ENCODE results near the gene PEAK1. TPM values are rescaled to one million over a fixed set of nuclear protein-coding genes. Genes with fewer than 3 reads are reported as not detected.

The PEAK1 gene
- total RNA-seq, 4 donors from 2014 or later = 78.3 to 112 (median 95.2) TPM

- Histone ChIP-seq H3K4me3 (no peak overlapping the region), H3K27ac (no peak overlapping the region)
- WGBS, 2 donors = 96 to 98% methylated on average over 2 of the region's 2 CpGs
Observed at GRCh38 chr15:77139312-77139711, 280.6 kb downstream of the PEAK1 start.

GRCh38 chr15:77138167-77138522, 281.8 kb downstream of the PEAK1 start:
- Histone ChIP-seq H3K27ac (no peak overlapping the region), H3K27me3 (no peaks in the 10 kb centered on the region), H3K36me3 (peaks cover 0 to 74% (median 0%) of the 10 kb centered on the region in 3 donors), H3K4me3 (no peak overlapping the region), H3K9me3 (peaks cover 0 to 23% (median 10%) of the 10 kb centered on the region in 4 donors), H3K4me1 (no peaks in the 10 kb centered on the region)
- 96 to 100% methylated on average over 2 of the region's 2 CpGs for WGBS, 2 donors
- TF ChIP-seq EP300 (IDR thresholded peaks at IDR 0.05) (no peak), POLR2A (IDR thresholded peaks at IDR 0.05) (no peak), CTCF (IDR thresholded peaks at IDR 0.05) (no peak)
- no peak for DNase-seq (ENCODE audit: low spot score in 2 of 2)

More at GRCh38 chr15:77139312-77139711, 280.6 kb downstream of the PEAK1 start:
- H3K36me3 ChIP-seq = peaks cover 0 to 77% (median 0%) of the 10 kb centered on the region in 3 donors
- no peak for TF ChIP-seq EP300 (IDR thresholded peaks at IDR 0.05)
- no peak for TF ChIP-seq POLR2A (IDR thresholded peaks at IDR 0.05)
- TF ChIP-seq CTCF (IDR thresholded peaks at IDR 0.05) = no peak
- peaks cover 0 to 12% (median 0%) of the 10 kb centered on the region in 4 donors for H3K4me1 ChIP-seq
- H3K27me3 ChIP-seq = no peaks in the 10 kb centered on the region
- no peak for DNase-seq (ENCODE audit: low spot score in 2 of 2)
- H3K9me3 ChIP-seq = peaks cover 0 to 23% (median 10%) of the 10 kb centered on the region in 4 donors

- WGBS, 2 donors = 97 to 100% methylated on average over 4 of the region's 4 CpGs
Observed at GRCh38 chr15:77135181-77135580, 284.7 kb downstream of the PEAK1 start.

GRCh38 chr15:77130315-77130930, 289.5 kb downstream of the PEAK1 start:
- DNase-seq (ENCODE audit: low spot score in 2 of 2) = no peak
- H3K27me3 ChIP-seq = no peaks in the 10 kb centered on the region
- H3K4me3 ChIP-seq = no peak overlapping the region
- peaks cover 0 to 5% (median 0%) of the 10 kb centered on the region in 4 donors for H3K4me1 ChIP-seq
- H3K9me3 ChIP-seq = no peaks in the 10 kb centered on the region
- peaks cover 0 to 37% (median 0%) of the 10 kb centered on the region in 3 donors for H3K36me3 ChIP-seq
- H3K27ac ChIP-seq = no peak overlapping the region
- TF ChIP-seq POLR2A (IDR thresholded peaks at IDR 0.05) (no peak), EP300 (IDR thresholded peaks at IDR 0.05) (no peak), CTCF (IDR thresholded peaks at IDR 0.05) (no peak)
- WGBS, 2 donors = 89 to 94% methylated on average over 1 of the region's 1 CpG

More at GRCh38 chr15:77135181-77135580, 284.7 kb downstream of the PEAK1 start:
- Histone ChIP-seq H3K36me3 (peaks cover 0 to 67% (median 0%) of the 10 kb centered on the region in 3 donors), H3K9me3 (peaks cover 0 to 5% (median 2%) of the 10 kb centered on the region in 4 donors), H3K27me3 (no peaks in the 10 kb centered on the region), H3K4me3 (no peak overlapping the region), H3K4me1 (no peaks in the 10 kb centered on the region), H3K27ac (no peak overlapping the region)
- TF ChIP-seq CTCF (IDR thresholded peaks at IDR 0.05) (no peak), POLR2A (IDR thresholded peaks at IDR 0.05) (no peak), EP300 (IDR thresholded peaks at IDR 0.05) (no peak)
- no peak for DNase-seq (ENCODE audit: low spot score in 2 of 2)

GRCh38 chr15:77127626-77128025, 292.3 kb downstream of the PEAK1 start:
- Histone ChIP-seq H3K36me3 (peaks cover 0 to 23% (median 0%) of the 10 kb centered on the region in 3 donors), H3K4me1 (peaks cover 0 to 18% (median 4%) of the 10 kb centered on the region in 4 donors), H3K27me3 (no peaks in the 10 kb centered on the region), H3K9me3 (no peaks in the 10 kb centered on the region), H3K27ac (no peak overlapping the region), H3K4me3 (no peak overlapping the region)
- WGBS, 2 donors = 88 to 94% methylated on average over 7 of the region's 7 CpGs
- no peak for TF ChIP-seq POLR2A (IDR thresholded peaks at IDR 0.05)
- no peak for TF ChIP-seq EP300 (IDR thresholded peaks at IDR 0.05)
- no peak for TF ChIP-seq CTCF (IDR thresholded peaks at IDR 0.05)
- DNase-seq (ENCODE audit: low spot score in 2 of 2) = no peak
